ENCODE results near the gene CCNT2.
"Not testable (repeated sequence)": the region's sequence is repeated elsewhere in the genome, so short reads cannot be mapped to it uniquely, and the experiment has no call there.

The CCNT2 gene

DNA sequence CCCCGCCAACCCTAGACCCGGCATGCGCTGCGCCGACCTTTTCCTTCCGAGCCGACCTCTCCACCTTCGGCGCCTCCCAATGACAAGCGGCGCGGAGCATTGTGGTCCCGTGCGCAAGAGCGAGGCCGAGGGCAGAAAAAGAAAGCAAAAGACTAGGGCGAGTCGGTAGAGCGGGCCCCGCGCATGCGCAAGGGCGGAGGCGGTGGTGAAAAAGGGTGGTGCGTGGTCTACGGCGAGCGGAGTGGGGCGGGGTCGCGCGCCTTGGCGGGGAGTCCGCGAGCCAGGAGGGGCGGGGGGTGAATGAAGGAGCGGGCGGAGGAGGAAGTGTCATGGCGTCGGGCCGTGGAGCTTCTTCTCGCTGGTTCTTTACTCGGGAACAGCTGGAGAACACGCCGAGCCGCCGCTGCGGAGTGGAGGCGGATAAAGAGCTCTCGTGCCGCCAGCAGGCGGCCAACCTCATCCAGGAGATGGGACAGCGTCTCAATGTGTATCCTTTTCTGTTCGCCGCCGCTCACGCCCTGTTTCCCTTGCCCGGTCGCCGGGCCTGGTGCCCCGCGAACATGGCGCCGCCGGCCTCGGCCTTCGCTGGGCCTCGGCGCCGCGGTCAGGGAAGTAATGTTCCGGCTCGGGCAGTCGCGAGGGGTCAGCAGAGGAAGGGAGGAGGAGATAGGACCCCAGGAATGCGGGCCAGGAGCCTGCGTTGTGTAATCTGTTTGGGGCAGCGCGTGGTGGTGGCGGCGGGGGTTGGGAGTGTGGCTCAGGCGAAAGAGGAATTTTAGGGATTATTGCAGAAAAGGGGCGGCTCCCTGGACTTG is at the start of gene CCNT2:
Gene CCNT2 (plus strand): TSS at position 297 of the 815 bp plus-strand sequence. CDS start 33 bp downstream, at position 330.
- DNase-seq = peak; percentile 98

DNA sequence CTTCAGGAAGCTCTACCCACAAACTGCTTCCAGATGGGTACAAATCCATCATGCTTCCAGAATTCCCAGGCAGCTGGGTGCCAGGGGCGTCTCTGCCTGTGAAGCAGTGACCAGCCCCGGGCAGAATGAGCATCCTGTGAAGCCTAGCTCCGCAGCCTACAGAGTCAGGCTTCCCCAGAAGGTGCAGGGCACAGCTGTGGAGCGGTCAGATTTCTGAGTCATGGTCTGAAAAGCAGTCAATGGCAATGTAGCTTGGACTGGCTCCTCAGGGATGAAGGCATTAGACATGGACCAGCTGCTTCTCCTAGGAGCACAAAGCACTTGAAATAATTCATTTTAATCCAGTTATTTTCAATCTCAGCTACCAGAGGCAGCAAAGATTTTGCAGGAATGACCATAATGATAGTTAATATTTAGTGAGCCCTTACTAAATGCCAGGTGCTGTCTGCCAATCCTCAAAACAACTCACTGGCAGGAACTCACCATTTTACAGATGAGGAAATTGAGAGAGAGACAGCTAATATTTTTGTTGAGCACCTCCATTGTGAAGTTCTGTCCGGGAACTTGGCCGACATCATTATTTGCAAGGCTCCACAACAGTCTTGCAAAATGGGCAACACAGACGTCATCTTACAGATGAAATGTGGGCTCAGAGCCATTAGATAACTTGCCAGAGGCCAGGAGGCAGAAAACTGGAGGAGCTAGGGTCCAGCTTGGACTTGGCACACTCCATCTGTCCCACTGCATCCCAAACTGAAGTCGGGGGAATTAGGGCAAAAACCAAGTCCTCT is 48.5 kb upstream of the CCNT2 start:
- DNase-seq = no peak

DNA sequence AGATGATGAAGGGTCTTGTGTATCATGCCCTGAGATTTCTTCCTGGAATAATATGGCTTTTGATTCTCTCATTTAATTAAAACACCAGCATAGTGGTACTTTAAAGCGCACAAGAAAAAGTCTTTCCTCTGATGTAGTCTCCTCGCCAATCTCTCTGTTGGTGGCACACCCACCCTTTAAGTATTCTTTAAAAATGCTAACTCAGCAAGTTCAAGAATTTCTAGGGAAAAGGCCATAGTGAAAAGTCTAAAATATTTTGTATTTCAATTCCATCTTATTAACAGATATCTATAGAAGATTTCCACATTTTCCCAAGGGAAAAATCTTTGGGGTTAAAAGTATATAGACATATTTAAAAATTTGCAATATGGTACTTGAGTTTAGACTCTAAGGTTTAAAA is 45.5 kb upstream of the CCNT2 start:
- no peak for DNase-seq

DNA sequence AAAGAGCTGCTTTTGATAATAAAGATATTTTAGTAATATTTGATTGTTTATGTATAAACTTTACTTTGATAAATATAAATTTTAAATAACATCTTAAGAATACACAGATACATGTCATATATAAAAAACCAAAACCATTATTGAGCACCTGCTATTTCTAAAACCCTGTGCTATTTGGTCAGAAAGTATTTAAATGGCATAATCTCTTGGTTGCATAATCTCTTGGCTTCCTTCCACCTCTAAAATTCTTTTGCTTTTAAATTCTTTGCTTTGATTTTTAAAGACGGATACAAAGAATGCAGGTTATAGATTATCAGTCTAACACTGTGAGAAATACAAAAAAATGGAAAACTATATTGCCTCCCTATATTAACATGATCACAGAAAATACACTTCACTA is 43.3 kb upstream of the CCNT2 start:
- no peak for DNase-seq

GRCh38 chr2:134882773-134883172 is 35.8 kb upstream of the CCNT2 start:
- no peak for DNase-seq

DNA sequence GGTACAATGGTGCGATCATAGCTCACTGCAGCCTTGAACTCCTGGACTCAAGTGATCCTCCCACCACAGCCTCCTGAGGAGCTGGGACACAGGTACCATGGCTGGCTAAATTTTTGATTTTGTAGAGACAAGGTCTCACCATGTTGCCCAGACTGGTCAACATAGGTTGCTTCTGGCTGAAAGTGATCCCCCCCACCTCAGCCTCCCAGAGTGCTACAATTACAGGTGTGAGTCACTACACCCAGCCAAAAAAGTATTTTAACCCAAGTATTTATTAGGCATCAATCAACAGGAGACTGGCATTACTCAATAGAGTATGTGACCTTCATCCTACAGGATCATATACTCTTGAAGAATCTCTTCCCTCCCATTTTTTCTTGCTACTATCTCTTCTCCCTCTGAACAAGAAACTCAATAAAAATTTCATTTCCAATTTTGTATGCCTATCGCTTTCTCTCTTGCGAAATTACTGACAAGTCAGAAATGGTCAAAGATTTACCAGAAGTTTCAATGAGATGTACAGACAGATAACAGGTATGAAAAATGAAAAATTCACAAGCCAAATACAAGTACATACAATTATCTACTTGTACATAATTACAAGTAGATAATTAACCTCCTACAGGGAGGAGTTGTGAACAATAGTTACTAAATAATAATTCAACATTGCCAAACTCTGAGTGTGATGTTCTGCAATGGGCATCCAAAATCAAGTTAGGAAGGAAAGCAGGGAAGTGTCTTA is 34.9 kb upstream of the CCNT2 start:
- DNase-seq = no peak

DNA sequence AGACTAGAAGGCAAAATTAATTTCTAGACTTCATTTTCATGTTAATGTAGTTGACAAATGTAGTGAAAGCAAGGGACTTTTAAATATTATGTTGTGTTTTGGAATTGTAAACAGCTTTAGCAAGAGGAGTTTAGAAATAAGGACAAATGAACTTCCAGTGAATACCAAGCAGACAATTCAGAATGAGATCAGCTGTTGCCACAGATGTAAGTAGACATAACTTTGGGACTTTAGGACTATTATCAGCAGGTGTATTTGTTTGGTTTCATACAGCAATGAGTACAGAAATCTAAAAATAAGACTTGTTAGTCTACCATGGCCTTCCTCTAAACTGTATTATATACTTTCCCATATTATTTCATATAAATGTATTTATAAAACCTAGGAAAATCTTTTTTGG is 34.2 kb upstream of the CCNT2 start:
- DNase-seq = no peak

DNA sequence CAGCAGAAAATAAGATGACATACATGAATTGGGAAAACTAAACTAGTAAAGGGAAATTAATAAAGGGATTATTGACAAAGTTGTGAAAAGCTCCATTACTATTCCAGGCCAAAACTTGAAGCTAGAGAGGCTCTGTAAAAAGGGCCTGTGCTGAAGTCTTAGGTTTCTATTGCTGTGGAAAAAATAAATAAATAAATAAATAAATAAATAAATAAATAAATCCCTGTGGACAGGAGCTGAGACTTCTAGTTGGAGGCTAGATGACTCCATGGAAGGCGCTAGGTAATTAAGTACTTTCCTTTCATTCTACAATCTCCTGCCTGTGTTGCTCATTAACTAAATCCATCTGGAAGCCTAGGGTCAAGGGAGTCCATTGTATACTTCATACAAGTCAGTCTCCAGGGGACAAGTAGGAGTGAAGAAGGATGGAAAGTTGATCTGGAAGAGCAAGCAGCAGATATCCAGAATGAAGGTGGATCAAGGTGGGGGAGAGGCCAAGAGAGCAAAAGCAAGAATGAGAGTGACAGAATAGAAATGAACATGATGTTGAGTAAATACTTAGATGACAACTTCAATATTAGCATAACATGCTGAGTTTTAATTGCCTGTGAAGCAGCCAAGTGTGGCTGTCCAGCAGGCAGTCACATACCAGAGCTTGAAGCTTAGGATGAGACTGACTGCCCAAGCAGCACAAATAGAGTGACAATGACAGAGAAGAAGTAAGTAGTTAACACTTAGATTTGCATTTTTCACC is 26.2 kb upstream of the CCNT2 start:
- DNase-seq = no peak

GRCh38 chr2:134897932-134898331 is 20.7 kb upstream of the CCNT2 start:
- peak; percentile 17 for DNase-seq

GRCh38 chr2:134899204-134899603 is 19.4 kb upstream of the CCNT2 start:
- DNase-seq = no peak

DNA sequence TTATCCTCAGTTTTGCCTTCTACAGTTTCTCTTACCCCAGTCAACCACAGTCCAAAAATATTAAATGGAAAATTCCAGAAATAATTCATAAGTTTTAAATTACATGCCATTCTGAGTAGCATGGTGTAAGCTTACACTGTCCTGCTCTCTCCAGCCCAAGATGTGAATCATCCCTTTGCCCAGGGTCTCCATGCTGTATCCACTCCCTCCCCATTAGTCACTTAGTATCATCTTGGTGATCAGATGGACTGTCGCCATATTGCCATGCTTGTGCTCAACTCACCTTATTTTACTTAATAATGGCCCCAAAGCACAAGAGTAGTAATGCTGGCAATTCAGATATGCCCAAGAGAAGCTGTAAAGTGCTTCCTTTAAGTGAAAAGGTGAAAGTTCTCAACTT is 18.5 kb upstream of the CCNT2 start:
- DNase-seq = no peak

GRCh38 chr2:134903701-134904100 is 14.9 kb upstream of the CCNT2 start:
- DNase-seq = not testable (repeated sequence)

- DNase-seq = no peak
Measured at GRCh38 chr2:134905168-134905567, 13.5 kb upstream of the CCNT2 start.

DNA sequence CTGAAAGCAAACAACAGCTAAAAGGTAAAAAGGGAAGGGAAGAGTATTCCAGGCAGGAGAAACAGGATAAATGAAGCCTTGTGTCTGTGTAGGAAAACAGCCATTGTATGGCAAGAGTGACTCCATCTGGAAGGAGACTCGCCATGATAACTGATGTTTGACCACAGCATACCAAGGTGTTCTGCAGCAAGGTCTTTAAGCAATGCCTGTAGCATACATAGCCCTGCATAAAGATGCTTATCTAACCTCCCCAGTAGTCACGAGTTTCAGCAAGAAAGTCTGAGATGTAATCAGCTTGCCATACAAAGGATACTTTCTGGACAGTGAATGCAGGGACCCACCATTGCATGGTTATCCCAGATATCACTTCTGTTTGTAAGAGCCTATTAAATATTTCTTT is 11.9 kb upstream of the CCNT2 start:
- DNase-seq = no peak

DNA sequence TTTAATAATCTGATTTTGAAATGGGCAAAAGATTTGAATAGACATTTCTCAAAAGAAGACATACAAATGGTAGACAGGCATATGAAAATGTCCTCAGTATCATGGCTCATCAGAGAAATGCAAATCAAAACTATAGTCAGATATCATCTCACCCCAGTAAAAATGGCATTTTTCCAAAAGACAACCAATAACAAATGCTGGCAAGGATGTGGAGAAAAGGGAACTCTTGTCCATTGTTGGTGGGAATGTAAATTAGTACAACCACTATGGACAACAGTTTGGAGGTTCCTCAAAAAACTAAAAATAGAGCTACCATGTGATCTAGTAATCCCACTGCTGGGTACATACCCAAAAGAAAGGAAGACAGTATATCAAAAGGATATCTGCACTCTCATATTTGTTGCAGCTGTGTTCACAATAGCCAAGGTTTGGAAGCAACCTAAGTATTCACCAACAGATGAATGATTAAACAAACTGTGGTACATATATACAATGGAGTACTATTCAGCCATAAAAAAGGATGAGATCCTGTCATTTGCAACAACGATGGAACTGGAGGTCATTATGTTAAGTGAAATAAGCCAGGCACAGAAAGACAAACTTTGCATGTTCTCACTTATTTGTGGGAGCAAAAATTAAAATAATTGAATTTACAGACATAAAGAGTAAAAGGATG is 11.0 kb upstream of the CCNT2 start:
- DNase-seq = not testable (repeated sequence)

GRCh38 chr2:134910763-134911399 is 7.7 kb upstream of the CCNT2 start:
- DNase-seq = no peak

GRCh38 chr2:134911400-134911785 is 7.2 kb upstream of the CCNT2 start:
- no peak for DNase-seq

- no peak for DNase-seq
Measured at GRCh38 chr2:134912361-134912760, 6.3 kb upstream of the CCNT2 start.

DNA sequence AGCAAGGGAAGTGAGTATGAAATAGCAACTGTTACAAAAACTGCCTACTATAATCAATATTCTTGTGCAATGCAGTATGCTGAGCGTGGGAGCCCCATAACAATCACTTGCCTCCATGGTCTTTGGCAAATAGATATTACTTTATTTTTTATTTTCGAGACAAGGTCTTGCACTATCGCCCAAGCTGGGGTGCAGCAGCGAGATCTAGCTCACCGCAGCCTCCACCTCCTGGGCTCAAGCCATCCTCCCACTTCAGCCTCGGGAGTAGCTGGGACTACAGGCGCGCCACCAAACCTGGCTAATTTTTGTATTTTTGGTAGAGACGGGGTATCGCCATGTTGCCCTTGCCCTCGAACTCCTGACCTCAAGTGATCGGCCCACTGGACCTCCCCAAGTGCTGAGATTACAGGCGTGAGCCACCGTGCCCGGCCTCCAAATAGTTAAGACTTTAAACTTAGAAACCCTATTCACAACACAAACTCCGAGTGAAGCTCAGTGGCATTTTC is 1.2 kb upstream of the CCNT2 start:
- DNase-seq = no peak

- no peak for DNase-seq
Measured at GRCh38 chr2:134917888-134918525, 615 bp upstream of the CCNT2 start.

All from NCI-H1694 (cell line).